22Rv1 (cell line): ENCODE measurements around the gene SLC9A9.

Source experiments
- ZFX ChIP-seq: fragments of 450-650 bp; IDR thresholded peaks from 2 replicates; pipeline ENCODE4 v1.6.1; 2017; ENCODE audit warnings: antibody characterized with exemption, borderline replicate concordance
- TF ChIP-seq, protein P1 (sequence below): fragments of 450-650 bp; IDR thresholded peaks from 2 replicates; pipeline ENCODE4 v1.5.1; 2017; ENCODE audit warnings: mild to moderate bottlenecking

DNA sequence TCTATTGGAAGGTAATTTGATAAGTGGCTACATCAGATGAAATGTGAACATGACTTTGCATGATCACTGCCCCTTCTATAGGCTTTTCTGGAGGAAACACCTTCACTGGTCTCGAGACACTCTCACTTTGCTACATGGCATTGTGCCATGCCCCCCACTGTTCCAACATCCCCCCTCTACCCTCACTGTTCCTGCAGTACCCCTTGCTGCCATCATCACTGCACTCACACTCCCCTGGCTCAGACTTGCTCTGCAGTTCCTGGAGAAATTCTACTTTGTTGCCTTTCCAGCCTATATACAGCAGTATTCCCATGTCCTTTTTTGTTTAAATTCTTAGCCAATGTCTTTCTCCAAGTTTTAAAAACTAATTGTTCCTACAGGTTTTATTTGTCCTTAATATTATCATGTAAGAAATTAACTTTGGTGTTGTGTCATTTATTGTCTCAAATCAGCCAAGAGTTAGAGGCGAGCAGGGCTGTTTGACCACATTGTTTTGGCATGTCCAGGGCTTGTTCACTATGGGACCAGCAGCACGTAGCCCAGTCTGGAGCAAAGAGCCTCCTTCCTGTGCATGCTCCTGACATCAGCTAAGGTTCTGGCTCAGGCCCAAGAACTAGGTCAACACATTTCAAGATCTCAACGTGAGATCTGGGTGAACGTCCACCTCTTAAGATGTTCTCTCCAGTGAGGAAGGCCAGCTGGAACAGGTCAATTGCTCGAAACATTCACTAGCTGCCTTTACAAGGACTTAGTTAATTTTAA, 246.4 kb downstream of the SLC9A9 start:
- TF ChIP-seq, protein P1, sequence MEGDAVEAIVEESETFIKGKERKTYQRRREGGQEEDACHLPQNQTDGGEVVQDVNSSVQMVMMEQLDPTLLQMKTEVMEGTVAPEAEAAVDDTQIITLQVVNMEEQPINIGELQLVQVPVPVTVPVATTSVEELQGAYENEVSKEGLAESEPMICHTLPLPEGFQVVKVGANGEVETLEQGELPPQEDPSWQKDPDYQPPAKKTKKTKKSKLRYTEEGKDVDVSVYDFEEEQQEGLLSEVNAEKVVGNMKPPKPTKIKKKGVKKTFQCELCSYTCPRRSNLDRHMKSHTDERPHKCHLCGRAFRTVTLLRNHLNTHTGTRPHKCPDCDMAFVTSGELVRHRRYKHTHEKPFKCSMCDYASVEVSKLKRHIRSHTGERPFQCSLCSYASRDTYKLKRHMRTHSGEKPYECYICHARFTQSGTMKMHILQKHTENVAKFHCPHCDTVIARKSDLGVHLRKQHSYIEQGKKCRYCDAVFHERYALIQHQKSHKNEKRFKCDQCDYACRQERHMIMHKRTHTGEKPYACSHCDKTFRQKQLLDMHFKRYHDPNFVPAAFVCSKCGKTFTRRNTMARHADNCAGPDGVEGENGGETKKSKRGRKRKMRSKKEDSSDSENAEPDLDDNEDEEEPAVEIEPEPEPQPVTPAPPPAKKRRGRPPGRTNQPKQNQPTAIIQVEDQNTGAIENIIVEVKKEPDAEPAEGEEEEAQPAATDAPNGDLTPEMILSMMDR: no peak
- no peak for TF ChIP-seq ZFX
